NOMO-1 treated with DMSO at 0.1 percent for 48 hours (cell line): ENCODE data around the gene MED9.
"Not testable (repeated sequence)": the region's sequence is repeated elsewhere in the genome, so short reads cannot be mapped to it uniquely, and the experiment has no call there.

Source experiments
- DNase-seq: peaks from one replicate; lab custom pipeline; 2025; ENCODE audit not compliant: unreplicated experiment; lab: John Stamatoyannopoulos, UW

The MED9 gene

GRCh38 chr17:17454700-17455099, 22.1 kb upstream of the MED9 start:
- DNase-seq: not testable (repeated sequence)

GRCh38 chr17:17455173-17455572, 21.6 kb upstream of the MED9 start:
- DNase-seq: no peak

- no peak for DNase-seq
These were observed 20.5 kb upstream of the MED9 start for GRCh38 chr17:17456251-17456650.

GRCh38 chr17:17457680-17458079, 19.1 kb upstream of the MED9 start:
- no peak for DNase-seq

- no peak for DNase-seq
These were observed 16.8 kb upstream of the MED9 start for GRCh38 chr17:17460038-17460437.

- DNase-seq: no peak
These were observed 14.6 kb upstream of the MED9 start for GRCh38 chr17:17462048-17462824.

DNA sequence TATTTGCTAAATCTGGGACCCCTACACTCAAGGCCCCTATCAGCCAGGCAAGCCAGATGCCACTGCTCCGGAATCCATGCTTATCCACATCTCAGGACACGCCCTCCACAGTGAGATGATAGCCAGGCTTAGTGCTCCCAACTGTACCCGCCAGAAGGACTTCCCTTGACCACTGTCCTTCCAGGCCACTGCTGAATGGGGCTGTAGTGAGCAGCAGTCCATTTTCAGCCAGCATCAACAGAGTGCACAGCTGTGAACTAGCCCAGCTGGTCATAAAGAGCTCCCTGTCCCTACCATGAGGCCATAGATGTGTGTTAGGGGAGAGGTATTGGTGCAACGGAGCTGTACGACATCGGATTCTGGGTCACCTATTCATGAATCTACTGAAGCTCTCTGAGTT, 13.0 kb upstream of the MED9 start:
- no peak for DNase-seq

- DNase-seq: not testable (repeated sequence)
These were observed 10.9 kb upstream of the MED9 start for GRCh38 chr17:17465878-17466277.

DNA sequence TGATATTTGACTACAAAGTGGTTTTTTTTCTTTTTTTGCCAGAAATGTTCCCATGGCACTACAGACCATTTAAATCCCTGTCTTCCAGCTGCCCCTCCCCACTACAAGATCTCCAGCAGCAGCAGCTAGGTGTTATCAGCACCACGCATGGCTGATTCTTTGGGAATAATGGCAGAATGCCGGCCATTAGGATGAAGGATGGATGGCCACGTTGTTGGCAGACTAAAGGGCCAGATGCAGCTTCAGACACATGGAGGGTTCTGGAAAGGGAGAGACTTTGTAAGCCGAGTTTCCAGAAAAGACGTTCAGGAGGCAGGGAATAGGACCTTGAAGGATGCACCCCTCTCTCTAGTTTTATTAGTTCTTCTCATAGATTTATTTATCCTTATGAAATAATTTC, 10.3 kb upstream of the MED9 start:
- no peak for DNase-seq

DNA sequence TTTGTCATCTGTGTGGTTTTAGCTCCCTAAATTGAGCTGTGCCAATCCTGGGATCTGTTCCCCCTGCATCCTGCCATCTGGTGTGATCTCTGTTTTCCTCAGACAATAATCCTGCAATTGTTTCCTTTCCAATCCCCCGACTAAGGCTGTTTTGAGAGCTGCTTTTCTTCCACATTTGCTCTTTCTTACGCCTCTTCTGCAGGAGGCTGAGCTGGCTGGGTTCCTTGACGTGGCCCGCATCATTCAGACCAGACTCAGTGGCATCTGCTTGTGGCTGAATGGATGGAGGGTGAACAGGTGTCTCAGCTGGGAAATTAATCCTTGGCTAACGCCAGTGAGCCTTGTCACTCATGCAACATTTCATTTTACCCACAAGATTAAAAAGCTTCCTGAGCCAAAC, 9.8 kb upstream of the MED9 start:
- DNase-seq: no peak

DNA sequence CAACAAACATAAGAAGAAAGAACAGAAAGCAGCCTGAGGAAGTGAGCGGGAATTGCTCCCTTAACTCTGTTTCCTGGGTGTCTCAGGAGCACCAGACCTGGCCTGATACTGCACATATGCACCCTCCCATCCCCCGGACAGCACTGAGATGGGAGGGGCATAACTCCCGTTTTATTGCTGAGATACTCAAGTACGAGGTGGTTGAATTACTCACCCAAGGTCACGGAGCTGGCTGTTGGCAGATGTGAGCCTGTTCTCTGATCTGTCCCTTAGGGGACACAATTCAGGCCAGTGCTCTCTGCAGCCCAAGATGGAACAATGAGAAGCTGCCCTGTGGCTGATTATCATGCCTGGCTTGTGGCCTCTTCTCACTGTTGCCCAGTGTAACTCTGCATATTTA, 9.1 kb upstream of the MED9 start:
- no peak for DNase-seq

- no peak for DNase-seq
These were observed 8.4 kb upstream of the MED9 start for GRCh38 chr17:17468217-17469010.

- DNase-seq: no peak
These were observed 7.4 kb upstream of the MED9 start for GRCh38 chr17:17469358-17469757.

- DNase-seq: no peak
These were observed 6.8 kb upstream of the MED9 start for GRCh38 chr17:17469996-17470395.

DNA sequence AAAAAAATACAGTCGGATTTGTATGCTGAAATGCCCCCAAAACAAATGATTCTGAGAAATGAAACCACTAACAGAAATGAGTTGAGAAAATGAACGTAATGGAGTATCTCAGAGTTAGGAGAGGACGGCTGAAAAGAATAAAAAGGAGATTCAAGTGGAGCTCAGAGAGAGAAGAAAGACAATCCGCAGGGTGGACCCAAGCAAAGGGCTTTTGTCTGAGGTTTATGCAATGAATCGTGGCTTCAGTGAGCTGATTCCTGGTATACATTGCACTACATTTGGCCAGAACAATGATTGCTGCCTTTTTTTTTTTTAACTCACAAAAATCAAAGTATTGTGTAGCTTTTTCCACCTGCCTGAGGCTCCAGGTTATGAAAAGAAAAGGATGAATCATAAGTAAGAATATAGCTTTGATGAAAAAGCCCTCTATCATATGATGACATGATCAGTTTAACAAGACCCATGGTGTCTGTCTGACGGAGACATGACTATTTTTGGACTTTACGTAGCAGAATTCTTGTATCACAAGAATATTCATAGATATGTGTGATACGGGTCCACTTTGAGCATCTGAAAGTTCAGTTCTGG, 4.4 kb upstream of the MED9 start:
- DNase-seq: no peak

DNA sequence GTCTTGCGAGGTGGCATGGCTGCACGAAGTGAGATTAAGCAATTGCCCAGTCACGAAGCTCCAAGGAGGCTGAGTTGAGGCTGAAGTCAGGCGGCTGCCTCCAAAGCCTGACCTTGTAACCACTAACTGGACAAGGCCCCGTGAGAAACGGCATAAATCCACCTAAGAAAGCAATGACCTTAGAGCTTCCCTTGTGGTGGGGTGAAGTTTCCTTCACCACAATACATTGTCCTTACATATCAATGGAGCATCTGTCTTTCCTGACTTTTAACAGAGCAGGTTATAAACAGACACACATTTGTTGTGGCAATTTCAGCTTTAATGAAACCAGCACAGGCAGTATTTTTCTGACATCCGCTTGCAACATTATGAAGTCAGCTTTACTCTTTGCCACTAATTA, 2.5 kb upstream of the MED9 start:
- peak; percentile 96 for DNase-seq

GRCh38 chr17:17479209-17479608, 2.4 kb downstream of the MED9 start:
- no peak for DNase-seq

GRCh38 chr17:17480593-17481148, 3.9 kb downstream of the MED9 start:
- no peak for DNase-seq

- no peak for DNase-seq
These were observed 5.1 kb downstream of the MED9 start for GRCh38 chr17:17481860-17482259.

GRCh38 chr17:17484451-17484899, 7.7 kb downstream of the MED9 start:
- no peak for DNase-seq

DNA sequence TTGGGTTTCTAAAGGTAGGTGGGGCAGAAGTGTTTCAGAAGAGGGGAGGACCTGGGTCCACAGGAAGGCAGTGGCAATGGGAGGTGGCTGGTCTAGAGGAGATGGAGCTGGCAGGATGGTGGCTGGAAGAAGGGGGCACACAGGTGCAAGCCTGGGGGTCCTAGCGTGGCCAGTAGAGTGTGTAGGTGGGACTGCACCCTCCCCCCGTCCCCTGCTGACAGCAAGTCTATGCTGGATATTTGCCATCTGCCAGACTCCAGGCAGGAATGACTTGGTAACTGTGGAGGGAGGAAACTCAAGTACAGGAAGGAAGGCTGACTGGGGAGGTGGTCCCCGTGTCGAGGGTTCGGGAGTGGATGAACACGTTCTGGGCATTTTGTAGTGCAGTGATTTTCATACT, 8.6 kb downstream of the MED9 start:
- DNase-seq: no peak

DNA sequence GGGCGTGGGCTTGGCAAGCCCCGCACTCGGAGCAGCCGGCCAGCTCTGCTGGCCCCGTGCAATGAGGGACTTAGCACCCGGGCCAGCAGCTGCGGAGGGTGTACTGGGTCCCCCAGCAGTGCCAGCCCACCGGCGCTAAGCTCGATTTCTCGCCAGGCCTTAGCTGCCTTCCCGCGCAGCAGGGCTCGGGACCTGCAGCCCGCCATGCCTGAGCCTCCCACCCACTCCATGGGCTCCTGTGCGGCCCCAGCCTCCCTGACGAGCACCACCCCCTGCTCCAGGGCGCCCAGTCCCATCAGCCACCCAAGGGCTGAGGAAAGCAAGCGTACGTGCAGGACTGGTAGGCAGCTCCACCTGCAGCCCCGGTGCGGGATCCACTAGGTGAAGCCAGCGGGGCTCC, 9.6 kb downstream of the MED9 start:
- not testable (repeated sequence) for DNase-seq
